Astrocyte (in vitro differentiated cells and primary cell): ENCODE results near the gene TCP1. TPM values are rescaled to one million over a fixed set of nuclear protein-coding genes. Genes with fewer than 3 reads are reported as not detected.

Experiments used
- DNase-seq: peaks from one replicate; pipeline ENCODE4 v3.0.0-alpha.2; 2010; ENCODE audit warnings: low read depth
- FAIRE-seq: peaks from 2 replicates; lab custom pipeline; 2011; peaks lifted over from hg19 to GRCh38; lab: Jason Lieb, UNC
- H2AFZ ChIP-seq: 2 replicates; pipeline ENCODE4 v1.6.0; 2012; ENCODE audit warnings: low read depth, low read length, inconsistent platforms
- H3K27ac ChIP-seq: 2 replicates; pipeline ENCODE4 v1.5.1; 2011; ENCODE audit warnings: low read depth, low read length, inconsistent platforms
- H3K27me3 ChIP-seq: 2 replicates; pipeline ENCODE4 v1.6.0; 2011; ENCODE audit warnings: low read length, inconsistent platforms; ENCODE audit not compliant: insufficient read depth
- H3K36me3 ChIP-seq: 2 replicates; pipeline ENCODE4 v1.5.1; 2011; ENCODE audit warnings: low read length, inconsistent platforms; ENCODE audit not compliant: insufficient read depth
- H3K4me1 ChIP-seq: 2 replicates; pipeline ENCODE4 v1.5.1; 2011; ENCODE audit warnings: low read length, inconsistent platforms; ENCODE audit not compliant: insufficient read depth
- H3K4me2 ChIP-seq: 2 replicates; pipeline ENCODE4 v1.6.0; 2012; ENCODE audit warnings: low read length, inconsistent platforms
- H3K4me3 ChIP-seq: 2 replicates; pipeline ENCODE4 v1.5.1; 2011; ENCODE audit warnings: low read depth, mild to moderate bottlenecking, low read length, inconsistent platforms; ENCODE audit not compliant: insufficient read depth
- H3K79me2 ChIP-seq: 2 replicates; pipeline ENCODE4 v1.6.0; 2012; ENCODE audit warnings: mild to moderate bottlenecking, low read length, inconsistent platforms; ENCODE audit not compliant: insufficient read depth
- H3K9ac ChIP-seq: 2 replicates; pipeline ENCODE4 v1.6.0; 2012; ENCODE audit warnings: mild to moderate bottlenecking, low read length, inconsistent platforms
- H3K9me3 ChIP-seq: 2 replicates; pipeline ENCODE4 v1.5.1; 2012; ENCODE audit warnings: low read depth, mild to moderate bottlenecking, low read length, inconsistent platforms; ENCODE audit not compliant: insufficient read depth
- H4K20me1 ChIP-seq: 2 replicates; pipeline ENCODE4 v1.6.0; 2012; ENCODE audit warnings: low read length, inconsistent platforms; ENCODE audit not compliant: insufficient read depth
- H3K27ac Mint-ChIP-seq: one replicate; pipeline ENCODE4 v1.8.0; 2021; ENCODE audit warnings: mild to moderate bottlenecking, mixed read lengths; ENCODE audit not compliant: unreplicated experiment
- H3K27me3 Mint-ChIP-seq: one replicate; pipeline ENCODE4 v1.8.0; 2021; ENCODE audit warnings: low read depth, mixed read lengths; ENCODE audit not compliant: unreplicated experiment
- H3K36me3 Mint-ChIP-seq: one replicate; pipeline ENCODE4 v1.8.0; 2021; ENCODE audit warnings: low read depth, mixed read lengths; ENCODE audit not compliant: unreplicated experiment
- H3K4me1 Mint-ChIP-seq: one replicate; pipeline ENCODE4 v1.8.0; 2021; ENCODE audit warnings: low read depth, mixed read lengths; ENCODE audit not compliant: unreplicated experiment
- H3K4me3 Mint-ChIP-seq: one replicate; pipeline ENCODE4 v1.8.0; 2021; ENCODE audit warnings: mild to moderate bottlenecking, moderate library complexity, mixed read lengths; ENCODE audit not compliant: unreplicated experiment
- H3K9me3 Mint-ChIP-seq: one replicate; pipeline ENCODE4 v1.8.0; 2021; ENCODE audit warnings: mild to moderate bottlenecking, mixed read lengths; ENCODE audit not compliant: unreplicated experiment
- CTCF ChIP-seq: IDR thresholded peaks from 2 replicates; pipeline ENCODE4 v1.5.1; 2011; ENCODE audit warnings: low read depth, mild to moderate bottlenecking, inconsistent platforms, low read length, moderate library complexity; ENCODE audit not compliant: insufficient read depth
- EZH2 ChIP-seq: IDR thresholded peaks from 2 replicates; pipeline ENCODE4 v1.6.1; 2012; ENCODE audit warnings: mild to moderate bottlenecking, low read length, inconsistent platforms; ENCODE audit not compliant: insufficient read depth
- total RNA-seq: library from RNA; stranded (reverse); gene quantifications from 2 replicates; pipeline ENCODE4 v1.2.1, GENCODE V29; 2021

The TCP1 gene
- total RNA-seq, 1 donor from 2014 or later: 256 TPM

- no peaks in the 10 kb centered on the region for H3K9me3 ChIP-seq
- no peak for FAIRE-seq
- H3K27me3 ChIP-seq: no peaks in the 10 kb centered on the region
- H3K9ac ChIP-seq: no peak overlapping the region
- H3K4me3 ChIP-seq: no peak overlapping the region
- H3K4me1 ChIP-seq: peaks cover 19% of the 10 kb centered on the region
- H3K36me3 Mint-ChIP-seq: peaks cover 17% of the 10 kb centered on the region
- TF ChIP-seq CTCF: no peak
- no peak for TF ChIP-seq EZH2
- H3K36me3 ChIP-seq: peaks cover 56% of the 10 kb centered on the region
- no peak overlapping the region for H3K4me3 Mint-ChIP-seq
- no peak overlapping the region for H3K4me2 ChIP-seq
- H3K27ac Mint-ChIP-seq: peak overlapping the region; percentile 28
- no peaks in the 10 kb centered on the region for H3K9me3 Mint-ChIP-seq
- H3K27ac ChIP-seq: no peak overlapping the region
- no peak for DNase-seq
- peaks cover 22% of the 10 kb centered on the region for H3K4me1 Mint-ChIP-seq
- H4K20me1 ChIP-seq: peaks cover 25% of the 10 kb centered on the region
- no peak overlapping the region for H2AFZ ChIP-seq
- no peaks in the 10 kb centered on the region for H3K27me3 Mint-ChIP-seq
- peaks cover 24% of the 10 kb centered on the region for H3K79me2 ChIP-seq
Observed at GRCh38 chr6:159754959-159755914, 34.2 kb downstream of the TCP1 start.

DNA sequence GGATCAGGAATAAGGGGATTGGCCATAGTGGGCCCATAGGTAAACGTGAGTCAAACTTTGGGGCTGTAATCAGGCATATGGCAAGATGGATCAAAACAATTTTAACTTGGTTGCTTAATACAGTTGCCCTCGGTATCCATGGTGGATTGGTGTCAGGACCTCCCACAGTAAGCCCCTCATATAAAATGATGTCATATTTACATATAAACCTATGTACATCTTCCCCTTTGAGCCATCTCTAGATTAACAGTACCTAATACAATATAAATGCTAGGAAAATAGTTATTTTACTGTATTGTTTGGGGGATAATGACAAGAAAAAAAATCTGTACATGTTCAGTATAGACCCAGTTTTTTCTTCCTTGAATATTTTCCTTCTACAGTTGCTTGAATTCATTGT lies 35.0 kb downstream of the TCP1 start:
- Mint-ChIP-seq H3K27me3 (no peaks in the 10 kb centered on the region), H3K27ac (no peak overlapping the region), H3K36me3 (peaks cover 17% of the 10 kb centered on the region), H3K4me1 (peaks cover 17% of the 10 kb centered on the region), H3K4me3 (no peak overlapping the region), H3K9me3 (no peaks in the 10 kb centered on the region)
- Histone ChIP-seq H3K27ac (no peak overlapping the region), H3K9ac (no peak overlapping the region), H2AFZ (no peak overlapping the region), H3K4me3 (no peak overlapping the region), H3K4me1 (peaks cover 11% of the 10 kb centered on the region), H3K27me3 (no peaks in the 10 kb centered on the region), H3K36me3 (peaks cover 56% of the 10 kb centered on the region), H3K4me2 (no peak overlapping the region), H4K20me1 (peaks cover 25% of the 10 kb centered on the region), H3K9me3 (no peaks in the 10 kb centered on the region), H3K79me2 (peaks cover 30% of the 10 kb centered on the region)
- TF ChIP-seq EZH2: no peak
- TF ChIP-seq CTCF: no peak
- no peak for DNase-seq
- FAIRE-seq: no peak
